Uterus (tissue), 4 donors: ENCODE data around the gene LRP1B. TPM values are rescaled to one million over a fixed set of nuclear protein-coding genes. Genes with fewer than 3 reads are reported as not detected.

ENCODE experiments used
- DNase-seq, 2 donors: peaks; one replicate each; pipeline ENCODE4 v3.0.0-alpha.2; 2019 to 2020
- H3K27ac ChIP-seq, 2 donors: fragments of 200-600 bp; sonication (generic); 1 replicate in 1 of 2; 2 replicates in 1 of 2; pipeline ENCODE4 v1.5.1; 2016 to 2018
- H3K27me3 ChIP-seq, 2 donors: fragments of 200-600 bp; sonication (generic); one replicate each; pipeline ENCODE4 v1.5.1; 2018 to 2019; ENCODE audit warnings: control low read depth in 1 of 2
- H3K36me3 ChIP-seq, 2 donors: fragments of 200-600 bp; sonication (generic); one replicate each; pipeline ENCODE4 v1.5.1; 2019; ENCODE audit warnings: control low read depth in 1 of 2
- H3K4me1 ChIP-seq, 2 donors: fragments of 200-600 bp; sonication (generic); one replicate each; pipeline ENCODE4 v1.5.1; 2018 to 2019; ENCODE audit warnings: control low read depth in 1 of 2
- H3K4me3 ChIP-seq, 2 donors: fragments of 200-600 bp; sonication (generic); 1 replicate in 1 of 2; 2 replicates in 1 of 2; pipeline ENCODE4 v1.5.1; 2018 to 2019; ENCODE audit warnings: mild to moderate bottlenecking in 1 of 2
- H3K9me3 ChIP-seq, 2 donors: fragments of 200-600 bp; sonication (generic); one replicate each; pipeline ENCODE4 v1.5.1; 2019; ENCODE audit warnings: control low read depth in 1 of 2
- POLR2A ChIP-seq, 2 donors: fragments of 450-650 bp; IDR thresholded peaks; one replicate each; pipeline ENCODE4 v1.6.1; 2016; ENCODE audit warnings: antibody characterized with exemption in 2 of 2, mild to moderate bottlenecking in 1 of 2, moderate library complexity in 1 of 2
- intact Hi-C: fragments of 100-400 bp; cut with DNase I; formaldehyde crosslinking; loops from one replicate; pipeline ENCODE4 v1.15.1; 2023; ENCODE audit warnings: low total_unique reads
- total RNA-seq, 4 donors: library from RNA; depleted of rRNA in 3 of 4; stranded (reverse); fragments of >200 nt in 3 of 4; gene quantifications; one replicate each; pipeline versions ENCODE4 v1.1.0 to v1.2.4, GENCODE V29; 2014 to 2023
- TF ChIP-seq, protein P1 (sequence below), 4 experiments: fragments of 200-600 bp in 2 of 4; fragments of 450-650 bp in 2 of 4; sonication (generic) in 2 of 4; IDR thresholded peaks; one replicate each; pipeline ENCODE4 v1.5.1; 2016 to 2019; ENCODE audit warnings: antibody characterized with exemption in 4 of 4, mild to moderate bottlenecking in 2 of 4, moderate library complexity in 1 of 4
- donor health status: DM: yes; HTN: yes; CAD: no.

Gene LRP1B
- total RNA-seq, 4 donors from 2014 or later = 0.29 to 7.3 (median 0.79) TPM; not detected in 1

DNA sequence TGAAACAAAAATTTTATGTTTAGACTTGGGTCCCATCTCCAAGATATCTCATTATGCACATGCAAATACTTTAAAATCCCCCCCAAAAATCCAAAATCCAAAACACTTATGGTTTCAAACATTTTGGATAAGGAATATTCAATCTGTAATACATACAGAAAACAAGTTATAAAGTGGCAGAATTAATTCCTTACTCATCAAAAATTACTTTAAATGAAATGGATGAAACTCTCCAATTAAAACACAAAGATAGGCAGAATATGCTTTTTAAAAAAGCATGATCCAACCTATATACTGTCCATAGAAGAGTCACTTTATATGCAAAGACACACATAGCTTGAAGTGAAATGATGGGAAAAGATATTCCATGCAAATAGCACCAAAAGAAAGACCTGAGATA is 744.6 kb downstream of the LRP1B start:
- Histone ChIP-seq H3K4me3 (no peak overlapping the region), H3K36me3 (no peaks in the 10 kb centered on the region), H3K9me3 (no peaks in the 10 kb centered on the region), H3K27ac (no peak overlapping the region), H3K27me3 (no peaks in the 10 kb centered on the region), H3K4me1 (no peaks in the 10 kb centered on the region)
- no peak for DNase-seq
- no peak for TF ChIP-seq POLR2A (IDR thresholded peaks at IDR 0.05)
- TF ChIP-seq, protein P1, sequence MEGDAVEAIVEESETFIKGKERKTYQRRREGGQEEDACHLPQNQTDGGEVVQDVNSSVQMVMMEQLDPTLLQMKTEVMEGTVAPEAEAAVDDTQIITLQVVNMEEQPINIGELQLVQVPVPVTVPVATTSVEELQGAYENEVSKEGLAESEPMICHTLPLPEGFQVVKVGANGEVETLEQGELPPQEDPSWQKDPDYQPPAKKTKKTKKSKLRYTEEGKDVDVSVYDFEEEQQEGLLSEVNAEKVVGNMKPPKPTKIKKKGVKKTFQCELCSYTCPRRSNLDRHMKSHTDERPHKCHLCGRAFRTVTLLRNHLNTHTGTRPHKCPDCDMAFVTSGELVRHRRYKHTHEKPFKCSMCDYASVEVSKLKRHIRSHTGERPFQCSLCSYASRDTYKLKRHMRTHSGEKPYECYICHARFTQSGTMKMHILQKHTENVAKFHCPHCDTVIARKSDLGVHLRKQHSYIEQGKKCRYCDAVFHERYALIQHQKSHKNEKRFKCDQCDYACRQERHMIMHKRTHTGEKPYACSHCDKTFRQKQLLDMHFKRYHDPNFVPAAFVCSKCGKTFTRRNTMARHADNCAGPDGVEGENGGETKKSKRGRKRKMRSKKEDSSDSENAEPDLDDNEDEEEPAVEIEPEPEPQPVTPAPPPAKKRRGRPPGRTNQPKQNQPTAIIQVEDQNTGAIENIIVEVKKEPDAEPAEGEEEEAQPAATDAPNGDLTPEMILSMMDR (IDR thresholded peaks at IDR 0.05) = no peak
- intact Hi-C loops = no loop called here

DNA sequence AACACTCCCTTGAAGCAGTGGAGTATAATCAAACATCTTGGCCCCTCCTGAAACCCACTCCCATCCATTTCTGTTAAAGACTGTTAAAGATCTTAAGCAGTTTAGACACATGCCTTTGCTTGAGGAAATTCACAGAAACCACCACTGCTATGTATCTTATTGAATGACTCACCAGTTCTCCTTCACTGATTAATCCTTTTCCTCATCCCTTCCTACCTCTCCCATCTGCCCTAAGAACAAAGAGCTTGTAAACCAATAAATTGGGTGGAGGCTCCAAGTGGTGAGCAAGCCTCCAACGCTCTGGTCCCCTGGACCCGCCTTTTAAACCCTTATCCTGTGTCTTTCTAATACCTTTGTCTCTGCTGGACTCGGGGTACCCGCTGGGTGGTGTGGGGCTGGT is 746.1 kb downstream of the LRP1B start:
- no peak for DNase-seq
- H3K27ac ChIP-seq = no peak overlapping the region
- H3K36me3 ChIP-seq = no peaks in the 10 kb centered on the region
- no peak overlapping the region for H3K4me3 ChIP-seq
- no peaks in the 10 kb centered on the region for H3K27me3 ChIP-seq
- intact Hi-C loops = no loop called here
- TF ChIP-seq POLR2A (IDR thresholded peaks at IDR 0.05) = no peak
- TF ChIP-seq, protein P1 (IDR thresholded peaks at IDR 0.05) = no peak
- H3K4me1 ChIP-seq = no peaks in the 10 kb centered on the region
- H3K9me3 ChIP-seq = no peaks in the 10 kb centered on the region

DNA sequence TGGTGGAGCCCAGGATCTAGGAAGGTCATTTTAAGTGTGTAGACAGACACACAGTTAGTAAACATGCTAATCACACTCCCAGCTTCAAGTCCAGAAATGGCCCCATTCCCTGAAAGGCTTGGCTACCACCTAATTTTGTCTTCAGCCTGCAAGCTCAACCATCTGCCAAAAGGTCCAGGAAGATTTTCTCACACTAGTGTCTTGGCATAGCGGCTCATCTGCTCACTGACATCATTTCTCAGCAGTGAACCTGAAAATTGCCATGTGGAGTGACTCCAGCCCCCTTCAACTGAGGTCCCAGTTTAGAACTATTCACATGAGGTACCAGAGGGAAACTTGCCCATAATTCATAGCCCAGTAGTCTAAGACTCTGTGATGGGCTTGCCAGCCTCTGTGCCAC is 748.9 kb downstream of the LRP1B start:
- H3K36me3 ChIP-seq = no peaks in the 10 kb centered on the region
- no peaks in the 10 kb centered on the region for H3K9me3 ChIP-seq
- H3K4me3 ChIP-seq = no peak overlapping the region
- TF ChIP-seq, protein P1 (IDR thresholded peaks at IDR 0.05) = no peak
- no peak for TF ChIP-seq POLR2A (IDR thresholded peaks at IDR 0.05)
- intact Hi-C loops = no loop called here
- no peak for DNase-seq
- H3K27ac ChIP-seq = no peak overlapping the region
- no peaks in the 10 kb centered on the region for H3K4me1 ChIP-seq
- H3K27me3 ChIP-seq = no peaks in the 10 kb centered on the region

- Histone ChIP-seq H3K9me3 (no peaks in the 10 kb centered on the region), H3K4me1 (no peaks in the 10 kb centered on the region), H3K36me3 (no peaks in the 10 kb centered on the region), H3K27ac (no peak overlapping the region), H3K27me3 (no peaks in the 10 kb centered on the region), H3K4me3 (no peak overlapping the region)
- intact Hi-C loops = no loop called here
- no peak for DNase-seq
- TF ChIP-seq, protein P1 (IDR thresholded peaks at IDR 0.05) = no peak
- no peak for TF ChIP-seq POLR2A (IDR thresholded peaks at IDR 0.05)
Observed at GRCh38 chr2:141380008-141380979, 750.5 kb downstream of the LRP1B start.

DNA sequence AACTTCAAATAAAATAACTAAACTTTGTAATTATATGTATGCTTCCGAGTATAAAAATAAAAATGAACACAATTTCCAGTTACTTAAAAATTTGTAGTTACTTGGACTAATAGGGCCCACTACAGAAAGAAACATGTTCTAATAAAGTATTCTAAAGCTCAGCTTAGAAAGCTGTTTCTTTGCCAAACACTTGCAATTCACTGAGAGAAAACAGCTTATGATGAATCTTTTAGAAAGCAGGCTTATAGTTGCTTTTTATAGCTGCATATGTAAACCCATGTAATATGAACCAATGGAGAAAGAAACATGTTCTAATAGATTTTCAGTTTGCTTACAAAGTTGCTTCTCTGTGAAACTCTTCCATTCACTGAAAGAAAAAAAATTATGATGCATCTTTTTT is 766.0 kb downstream of the LRP1B start:
- TF ChIP-seq, protein P1 (IDR thresholded peaks at IDR 0.05) = no peak
- TF ChIP-seq POLR2A (IDR thresholded peaks at IDR 0.05) = no peak
- no peaks in the 10 kb centered on the region for H3K27me3 ChIP-seq
- H3K4me1 ChIP-seq = no peaks in the 10 kb centered on the region
- DNase-seq = no peak
- H3K9me3 ChIP-seq = no peaks in the 10 kb centered on the region
- intact Hi-C loops = no loop called here
- H3K36me3 ChIP-seq = no peaks in the 10 kb centered on the region
- H3K27ac ChIP-seq = no peak overlapping the region
- H3K4me3 ChIP-seq = no peak overlapping the region
